Nephron (organoid): ENCODE measurements around the gene EPYC.

Experiments used
- H3K27ac Mint-ChIP-seq, 3 experiments: 2 replicates each; pipeline ENCODE4 v1.8.0; 2020; ENCODE audit warnings: mixed read lengths in 3 of 3, mild to moderate bottlenecking in 2 of 3, moderate library complexity in 1 of 3
- H3K27me3 Mint-ChIP-seq: 2 replicates; pipeline ENCODE4 v1.8.0; 2021; ENCODE audit warnings: low read depth, mild to moderate bottlenecking, moderate library complexity, mixed read lengths
- H3K36me3 Mint-ChIP-seq: 2 replicates; pipeline ENCODE4 v1.8.0; 2020; ENCODE audit warnings: low read depth, mixed read lengths
- H3K4me1 Mint-ChIP-seq: 2 replicates; pipeline ENCODE4 v1.8.0; 2020; ENCODE audit warnings: mixed read lengths
- H3K4me3 Mint-ChIP-seq, 3 experiments: 2 replicates each; pipeline ENCODE4 v1.8.0; 2020; ENCODE audit warnings: mild to moderate bottlenecking in 3 of 3, mixed read lengths in 3 of 3, moderate library complexity in 2 of 3
- H3K9me3 Mint-ChIP-seq: 2 replicates; pipeline ENCODE4 v1.8.0; 2020; ENCODE audit warnings: mixed read lengths
- TF ChIP-seq, protein P1 (sequence below), 3 experiments: fragments of 200-600 bp; sonication (generic); IDR thresholded peaks; one replicate each; pipeline ENCODE4 v1.5.0; 2021; ENCODE audit warnings: antibody characterized with exemption in 3 of 3; ENCODE audit not compliant: unreplicated experiment in 3 of 3

Gene EPYC

GRCh38 chr12:91019455-91019854 is 14.7 kb upstream of the EPYC start:
- H3K36me3 Mint-ChIP-seq: no peaks in the 10 kb centered on the region
- H3K27ac Mint-ChIP-seq: no peak overlapping the region
- H3K27me3 Mint-ChIP-seq: no peaks in the 10 kb centered on the region
- TF ChIP-seq, protein P1, sequence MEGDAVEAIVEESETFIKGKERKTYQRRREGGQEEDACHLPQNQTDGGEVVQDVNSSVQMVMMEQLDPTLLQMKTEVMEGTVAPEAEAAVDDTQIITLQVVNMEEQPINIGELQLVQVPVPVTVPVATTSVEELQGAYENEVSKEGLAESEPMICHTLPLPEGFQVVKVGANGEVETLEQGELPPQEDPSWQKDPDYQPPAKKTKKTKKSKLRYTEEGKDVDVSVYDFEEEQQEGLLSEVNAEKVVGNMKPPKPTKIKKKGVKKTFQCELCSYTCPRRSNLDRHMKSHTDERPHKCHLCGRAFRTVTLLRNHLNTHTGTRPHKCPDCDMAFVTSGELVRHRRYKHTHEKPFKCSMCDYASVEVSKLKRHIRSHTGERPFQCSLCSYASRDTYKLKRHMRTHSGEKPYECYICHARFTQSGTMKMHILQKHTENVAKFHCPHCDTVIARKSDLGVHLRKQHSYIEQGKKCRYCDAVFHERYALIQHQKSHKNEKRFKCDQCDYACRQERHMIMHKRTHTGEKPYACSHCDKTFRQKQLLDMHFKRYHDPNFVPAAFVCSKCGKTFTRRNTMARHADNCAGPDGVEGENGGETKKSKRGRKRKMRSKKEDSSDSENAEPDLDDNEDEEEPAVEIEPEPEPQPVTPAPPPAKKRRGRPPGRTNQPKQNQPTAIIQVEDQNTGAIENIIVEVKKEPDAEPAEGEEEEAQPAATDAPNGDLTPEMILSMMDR (IDR thresholded peaks at IDR 0.05; ENCODE audit: unreplicated experiment in 3 of 3): no peak
- no peak overlapping the region for H3K4me3 Mint-ChIP-seq
- H3K9me3 Mint-ChIP-seq: peaks cover 10% of the 10 kb centered on the region
- no peaks in the 10 kb centered on the region for H3K4me1 Mint-ChIP-seq

- H3K4me3 Mint-ChIP-seq: no peak overlapping the region
These were observed 12.9 kb upstream of the EPYC start for GRCh38 chr12:91017511-91018263.

GRCh38 chr12:91017043-91017442 is 12.3 kb upstream of the EPYC start:
- H3K36me3 Mint-ChIP-seq: no peaks in the 10 kb centered on the region
- no peaks in the 10 kb centered on the region for H3K27me3 Mint-ChIP-seq
- H3K9me3 Mint-ChIP-seq: peaks cover 15% of the 10 kb centered on the region
- no peak overlapping the region for H3K4me3 Mint-ChIP-seq
- H3K4me1 Mint-ChIP-seq: peaks cover 4% of the 10 kb centered on the region
- no peak overlapping the region for H3K27ac Mint-ChIP-seq
- TF ChIP-seq, protein P1 (IDR thresholded peaks at IDR 0.05; ENCODE audit: unreplicated experiment in 3 of 3): no peak

More at GRCh38 chr12:91017511-91018263, 12.9 kb upstream of the EPYC start:
- Mint-ChIP-seq H3K36me3 (no peaks in the 10 kb centered on the region), H3K27me3 (no peaks in the 10 kb centered on the region), H3K27ac (no peak overlapping the region), H3K4me1 (no peaks in the 10 kb centered on the region), H3K9me3 (peaks cover 15% of the 10 kb centered on the region)
- TF ChIP-seq, protein P1 (IDR thresholded peaks at IDR 0.05; ENCODE audit: unreplicated experiment in 3 of 3): no peak

DNA sequence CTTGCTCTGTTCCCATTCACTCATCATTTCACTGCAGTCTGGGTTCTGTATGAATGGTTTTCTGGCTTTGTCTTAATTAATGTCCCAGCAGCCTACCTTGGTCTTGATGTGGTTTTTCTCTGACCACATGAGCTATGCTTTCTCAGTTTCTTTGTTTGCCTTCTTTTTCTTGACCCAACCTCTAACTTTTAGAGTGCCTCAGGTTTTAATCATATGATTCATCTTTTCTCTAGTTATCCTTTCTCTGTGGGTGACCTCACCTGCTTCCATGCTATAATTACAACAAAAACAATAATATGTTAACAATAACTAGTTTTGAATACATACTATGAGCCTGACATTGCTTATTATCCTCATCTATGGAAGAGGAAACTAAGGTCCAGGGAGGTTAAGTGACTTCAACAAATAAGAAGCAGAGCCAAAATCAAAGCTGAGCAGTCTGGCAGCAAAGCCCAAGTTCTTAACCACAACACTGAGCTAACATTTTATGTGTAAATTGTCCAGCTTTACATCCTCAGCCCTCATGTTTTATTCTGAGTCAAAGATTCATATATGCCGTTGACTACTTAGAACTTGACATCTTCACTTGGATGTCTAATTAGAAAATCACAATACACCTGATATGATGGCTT is 4.7 kb upstream of the EPYC start:
- peaks cover 4% of the 10 kb centered on the region for H3K27me3 Mint-ChIP-seq
- H3K9me3 Mint-ChIP-seq: peaks cover 10% of the 10 kb centered on the region

GRCh38 chr12:91007531-91008290 is 2.9 kb upstream of the EPYC start:
- TF ChIP-seq, protein P1 (IDR thresholded peaks at IDR 0.05; ENCODE audit: unreplicated experiment in 3 of 3): no peak
- Mint-ChIP-seq H3K4me1 (peaks cover 10% of the 10 kb centered on the region), H3K4me3 (no peak overlapping the region), H3K36me3 (no peaks in the 10 kb centered on the region), H3K27me3 (peaks cover 4% of the 10 kb centered on the region), H3K27ac (no peak overlapping the region), H3K9me3 (no peaks in the 10 kb centered on the region)

More for the DNA sequence above, 4.7 kb upstream of the EPYC start:
- H3K4me1 Mint-ChIP-seq: peaks cover 10% of the 10 kb centered on the region
- TF ChIP-seq, protein P1 (IDR thresholded peaks at IDR 0.05; ENCODE audit: unreplicated experiment in 3 of 3): no peak
- H3K27ac Mint-ChIP-seq: no peak overlapping the region
- no peak overlapping the region for H3K4me3 Mint-ChIP-seq
- H3K36me3 Mint-ChIP-seq: no peaks in the 10 kb centered on the region
